ENCODE data around the gene ATP1A1. TPM values are rescaled to one million over a fixed set of nuclear protein-coding genes. Genes with fewer than 3 reads are reported as not detected.

Gene ATP1A1
- total and polyA plus RNA-seq, 9 of the 15 experiments (the other 6 are each of a cell fraction or from before 2014, with no cell fraction given), result 99.3 to 513 (median 234) TPM

DNA sequence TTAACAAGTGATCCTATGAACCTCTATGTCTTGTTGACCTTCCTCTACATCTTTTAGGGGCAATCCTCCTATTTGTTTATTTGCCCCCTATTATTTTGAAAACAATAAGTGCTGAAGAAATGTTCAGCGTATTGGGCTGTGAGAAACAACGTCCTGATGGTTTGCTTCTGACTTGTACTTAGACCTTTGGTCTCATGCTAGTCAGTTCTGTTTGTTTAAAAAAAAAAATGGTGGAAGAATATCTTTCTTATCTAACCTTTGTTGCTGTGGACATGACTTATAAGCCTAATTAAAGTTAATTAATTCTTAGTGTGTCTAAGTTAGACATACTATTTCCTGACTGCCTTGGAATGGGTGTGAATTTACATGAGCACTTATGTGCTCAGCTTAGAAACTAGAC lies 20.7 kb downstream of the ATP1A1 start (continued):
- TF ChIP-seq HNRNPLL (IDR thresholded peaks at IDR 0.05; ENCODE audit: low read depth, low read length, poor library complexity, severe bottlenecking), result no peak
- TF ChIP-seq NFE2L1 (tag; IDR thresholded peaks at IDR 0.05; ENCODE audit: borderline replicate concordance, low read depth), result no peak
- no peak for TF ChIP-seq CBFA2T2 (conservative IDR thresholded peaks at IDR 0.05)
- TF ChIP-seq, protein P1, sequence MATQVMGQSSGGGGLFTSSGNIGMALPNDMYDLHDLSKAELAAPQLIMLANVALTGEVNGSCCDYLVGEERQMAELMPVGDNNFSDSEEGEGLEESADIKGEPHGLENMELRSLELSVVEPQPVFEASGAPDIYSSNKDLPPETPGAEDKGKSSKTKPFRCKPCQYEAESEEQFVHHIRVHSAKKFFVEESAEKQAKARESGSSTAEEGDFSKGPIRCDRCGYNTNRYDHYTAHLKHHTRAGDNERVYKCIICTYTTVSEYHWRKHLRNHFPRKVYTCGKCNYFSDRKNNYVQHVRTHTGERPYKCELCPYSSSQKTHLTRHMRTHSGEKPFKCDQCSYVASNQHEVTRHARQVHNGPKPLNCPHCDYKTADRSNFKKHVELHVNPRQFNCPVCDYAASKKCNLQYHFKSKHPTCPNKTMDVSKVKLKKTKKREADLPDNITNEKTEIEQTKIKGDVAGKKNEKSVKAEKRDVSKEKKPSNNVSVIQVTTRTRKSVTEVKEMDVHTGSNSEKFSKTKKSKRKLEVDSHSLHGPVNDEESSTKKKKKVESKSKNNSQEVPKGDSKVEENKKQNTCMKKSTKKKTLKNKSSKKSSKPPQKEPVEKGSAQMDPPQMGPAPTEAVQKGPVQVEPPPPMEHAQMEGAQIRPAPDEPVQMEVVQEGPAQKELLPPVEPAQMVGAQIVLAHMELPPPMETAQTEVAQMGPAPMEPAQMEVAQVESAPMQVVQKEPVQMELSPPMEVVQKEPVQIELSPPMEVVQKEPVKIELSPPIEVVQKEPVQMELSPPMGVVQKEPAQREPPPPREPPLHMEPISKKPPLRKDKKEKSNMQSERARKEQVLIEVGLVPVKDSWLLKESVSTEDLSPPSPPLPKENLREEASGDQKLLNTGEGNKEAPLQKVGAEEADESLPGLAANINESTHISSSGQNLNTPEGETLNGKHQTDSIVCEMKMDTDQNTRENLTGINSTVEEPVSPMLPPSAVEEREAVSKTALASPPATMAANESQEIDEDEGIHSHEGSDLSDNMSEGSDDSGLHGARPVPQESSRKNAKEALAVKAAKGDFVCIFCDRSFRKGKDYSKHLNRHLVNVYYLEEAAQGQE (IDR thresholded peaks at IDR 0.05; ENCODE audit: borderline replicate concordance), result no peak
- TF ChIP-seq, protein P1 (CRISPR knock-in tag; IDR thresholded peaks at IDR 0.05; ENCODE audit: low read depth), result no peak
- no peak for TF ChIP-seq CREB1 (IDR thresholded peaks at IDR 0.05)
- no peak for TF ChIP-seq CREB1 (CRISPR knock-in tag; IDR thresholded peaks at IDR 0.05)
